ENCODE data around the gene TXNRD1. TPM values are rescaled to one million over a fixed set of nuclear protein-coding genes. Genes with fewer than 3 reads are reported as not detected.

The TXNRD1 gene
- total RNA-seq, 1 donor, result 350 TPM

DNA sequence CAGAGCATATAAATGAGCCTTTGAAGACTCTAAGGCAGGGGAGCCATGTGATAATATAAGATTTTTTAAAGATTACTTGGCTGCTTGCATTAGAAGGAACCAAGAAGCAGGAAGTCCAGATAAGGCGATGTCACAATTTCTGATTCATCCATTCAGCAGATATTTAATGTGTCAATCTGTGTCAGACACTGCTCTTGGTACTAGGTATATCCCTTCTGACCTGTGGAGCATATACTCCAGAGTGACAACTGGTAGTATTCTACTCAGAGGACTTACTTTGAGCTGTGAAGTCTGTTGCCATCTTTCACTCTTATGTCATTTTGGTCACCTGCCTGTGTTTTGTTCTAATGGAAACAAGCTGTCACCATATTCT is 98.6 kb downstream of the TXNRD1 start:
- TF ChIP-seq CTCF (IDR thresholded peaks at IDR 0.05; ENCODE audit: insufficient read depth, low read length), result no peak
- DNase-seq (ENCODE audit: low read depth), result no peak
- H3K4me3 ChIP-seq (ENCODE audit: low read depth, low read length), result no peak overlapping the region

DNA sequence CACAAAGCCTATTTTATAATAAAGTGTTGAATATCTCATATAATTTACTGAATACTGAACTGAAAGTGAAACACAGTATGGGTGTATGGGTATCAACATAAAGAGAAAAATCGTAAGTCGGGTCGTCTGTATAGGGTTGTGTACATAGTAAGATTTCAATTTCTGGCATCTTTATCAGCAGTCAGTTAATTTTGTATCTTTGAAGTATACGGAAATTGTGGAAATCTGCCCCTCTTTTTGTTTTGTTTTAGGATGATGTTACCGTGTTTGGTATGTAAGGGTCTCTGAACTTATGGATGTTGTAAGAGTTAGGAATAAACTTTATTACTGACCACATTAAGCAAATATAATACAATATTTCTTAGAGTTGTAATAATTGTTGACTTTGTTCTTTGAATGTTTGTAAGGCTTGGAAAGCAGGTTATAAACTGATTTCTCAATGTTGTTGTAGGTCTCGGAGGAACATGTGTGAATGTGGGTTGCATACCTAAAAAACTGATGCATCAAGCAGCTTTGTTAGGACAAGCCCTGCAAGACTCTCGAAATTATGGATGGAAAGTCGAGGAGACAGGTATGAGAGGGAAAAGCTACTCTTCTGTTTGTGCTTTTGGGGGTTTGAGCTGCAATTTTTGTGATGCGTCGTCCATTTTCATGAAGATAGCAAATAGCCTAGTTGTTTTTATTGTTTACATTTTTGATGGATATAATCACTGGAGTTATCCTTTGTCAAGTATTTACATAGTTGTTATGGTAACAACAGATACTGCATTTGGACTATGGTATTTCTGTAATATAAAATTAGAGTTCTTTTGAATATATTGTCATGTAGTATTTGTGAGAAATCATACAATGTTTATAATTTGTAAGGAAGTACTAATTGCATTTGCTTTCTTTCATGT is 100.0 kb downstream of the TXNRD1 start:
- no peak for DNase-seq (ENCODE audit: low read depth)
- no peak for TF ChIP-seq CTCF (IDR thresholded peaks at IDR 0.05; ENCODE audit: insufficient read depth, low read length)
- H3K4me3 ChIP-seq (ENCODE audit: low read depth, low read length), result no peak overlapping the region

DNA sequence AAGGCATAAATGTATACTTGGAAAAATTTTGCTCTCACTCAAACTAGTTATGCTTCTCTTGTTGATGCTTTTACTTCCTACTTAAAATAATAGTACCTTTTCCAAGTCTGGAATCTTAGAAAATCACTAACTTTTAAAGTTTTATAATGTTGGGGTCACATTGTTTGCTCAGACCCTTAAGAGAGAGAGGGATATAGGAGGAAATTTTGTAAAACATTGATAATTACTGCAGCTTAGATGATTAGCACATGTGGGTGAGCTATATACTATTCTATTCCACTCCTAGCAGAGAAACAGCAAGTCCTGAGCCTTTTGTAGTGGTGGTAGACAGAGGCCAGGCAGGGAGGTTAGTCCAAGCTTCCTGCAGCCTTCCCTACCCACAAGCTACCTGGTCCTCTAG is 101.4 kb downstream of the TXNRD1 start:
- no peak overlapping the region for H3K4me3 ChIP-seq (ENCODE audit: low read depth, low read length)
- DNase-seq (ENCODE audit: low read depth), result no peak
- no peak for TF ChIP-seq CTCF (IDR thresholded peaks at IDR 0.05; ENCODE audit: insufficient read depth, low read length)

- no peak overlapping the region for H3K4me3 ChIP-seq (ENCODE audit: low read depth, low read length)
- TF ChIP-seq CTCF (IDR thresholded peaks at IDR 0.05; ENCODE audit: insufficient read depth, low read length), result no peak
- DNase-seq (ENCODE audit: low read depth), result no peak
Measured at GRCh38 chr12:104317538-104318210, 102.1 kb downstream of the TXNRD1 start.

- no peak overlapping the region for H3K4me3 ChIP-seq (ENCODE audit: low read depth, low read length)
- no peak for DNase-seq (ENCODE audit: low read depth)
- no peak for TF ChIP-seq CTCF (IDR thresholded peaks at IDR 0.05; ENCODE audit: insufficient read depth, low read length)
Measured at GRCh38 chr12:104319028-104319427, 103.4 kb downstream of the TXNRD1 start.

DNA sequence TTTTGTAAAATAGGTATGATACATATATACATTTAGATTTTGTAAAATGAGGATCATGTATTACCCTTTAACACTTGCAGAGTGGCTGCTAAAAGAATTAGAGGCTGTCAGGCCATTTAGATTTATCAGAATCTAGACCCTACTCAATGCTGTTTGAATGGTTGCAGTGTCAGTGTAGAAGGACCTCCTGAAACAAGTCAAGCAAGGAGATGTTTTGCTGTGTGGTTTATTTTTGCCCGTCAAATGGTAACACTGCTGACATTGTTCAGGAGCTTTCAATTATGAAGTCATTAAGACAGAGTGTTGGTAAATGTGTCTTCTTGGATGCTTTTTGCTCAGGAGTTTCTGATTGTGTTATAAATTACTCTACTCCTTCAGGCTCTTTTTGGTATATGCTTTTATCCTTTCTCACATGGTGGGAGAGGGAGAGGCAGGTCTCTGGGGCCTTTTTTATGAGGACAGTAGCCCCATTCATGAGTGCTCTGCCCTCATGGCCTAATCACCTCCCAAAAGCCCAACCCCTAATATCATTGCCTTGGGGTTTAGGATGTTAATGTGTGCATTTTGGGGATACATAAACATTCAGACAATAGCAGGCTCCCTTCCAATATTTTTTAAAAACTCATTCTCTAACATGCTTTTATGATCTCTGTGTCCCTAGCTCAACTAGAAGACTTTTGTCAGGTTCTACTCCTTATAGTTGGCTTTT is 104.5 kb downstream of the TXNRD1 start:
- DNase-seq (ENCODE audit: low read depth), result no peak
- no peak for TF ChIP-seq CTCF (IDR thresholded peaks at IDR 0.05; ENCODE audit: insufficient read depth, low read length)
- H3K4me3 ChIP-seq (ENCODE audit: low read depth, low read length), result no peak overlapping the region
